ENCODE measurements around the gene TAF6. TPM values are rescaled to one million over a fixed set of nuclear protein-coding genes. Genes with fewer than 3 reads are reported as not detected.

Gene TAF6
- total RNA-seq, 4 donors from 2014 or later, result 21.0 to 37.5 (median 30.3) TPM

DNA sequence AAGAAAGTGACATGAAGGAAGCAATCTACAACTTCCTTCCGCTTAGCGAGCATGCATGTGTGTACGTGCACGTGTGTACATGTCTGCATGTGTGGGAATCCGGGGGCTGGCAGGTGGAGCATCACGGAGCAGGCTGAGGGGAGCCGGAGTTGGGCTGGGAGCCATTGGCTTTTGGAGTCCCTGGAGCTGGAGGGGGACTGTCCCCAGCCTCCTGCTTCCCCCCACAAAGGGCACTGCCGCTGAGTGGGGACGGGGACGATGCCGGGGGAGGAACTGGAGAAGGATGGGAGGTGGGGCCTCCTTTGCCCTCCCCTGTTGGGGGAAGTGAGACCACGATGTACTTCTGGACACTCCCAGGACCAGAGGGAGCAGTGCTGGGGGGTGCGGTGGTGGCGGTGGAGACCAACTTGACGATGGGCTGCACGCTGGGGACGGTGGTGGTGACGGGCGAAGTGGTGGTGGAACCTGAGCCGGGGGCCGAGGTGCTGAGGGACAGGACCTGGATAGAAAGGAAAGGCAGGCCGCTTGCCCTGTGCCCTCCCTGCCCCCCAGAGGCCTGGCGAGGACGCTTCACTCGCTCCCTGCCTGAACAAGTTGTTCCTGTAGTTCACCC lies 11.9 kb downstream of the TAF6 start:
- TF ChIP-seq, protein P1, sequence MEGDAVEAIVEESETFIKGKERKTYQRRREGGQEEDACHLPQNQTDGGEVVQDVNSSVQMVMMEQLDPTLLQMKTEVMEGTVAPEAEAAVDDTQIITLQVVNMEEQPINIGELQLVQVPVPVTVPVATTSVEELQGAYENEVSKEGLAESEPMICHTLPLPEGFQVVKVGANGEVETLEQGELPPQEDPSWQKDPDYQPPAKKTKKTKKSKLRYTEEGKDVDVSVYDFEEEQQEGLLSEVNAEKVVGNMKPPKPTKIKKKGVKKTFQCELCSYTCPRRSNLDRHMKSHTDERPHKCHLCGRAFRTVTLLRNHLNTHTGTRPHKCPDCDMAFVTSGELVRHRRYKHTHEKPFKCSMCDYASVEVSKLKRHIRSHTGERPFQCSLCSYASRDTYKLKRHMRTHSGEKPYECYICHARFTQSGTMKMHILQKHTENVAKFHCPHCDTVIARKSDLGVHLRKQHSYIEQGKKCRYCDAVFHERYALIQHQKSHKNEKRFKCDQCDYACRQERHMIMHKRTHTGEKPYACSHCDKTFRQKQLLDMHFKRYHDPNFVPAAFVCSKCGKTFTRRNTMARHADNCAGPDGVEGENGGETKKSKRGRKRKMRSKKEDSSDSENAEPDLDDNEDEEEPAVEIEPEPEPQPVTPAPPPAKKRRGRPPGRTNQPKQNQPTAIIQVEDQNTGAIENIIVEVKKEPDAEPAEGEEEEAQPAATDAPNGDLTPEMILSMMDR (IDR thresholded peaks at IDR 0.05), result no peak
- DNase-seq (ENCODE audit: low spot score) (no peak), ATAC-seq (ENCODE audit: low FRiP score) (no peak)

DNA sequence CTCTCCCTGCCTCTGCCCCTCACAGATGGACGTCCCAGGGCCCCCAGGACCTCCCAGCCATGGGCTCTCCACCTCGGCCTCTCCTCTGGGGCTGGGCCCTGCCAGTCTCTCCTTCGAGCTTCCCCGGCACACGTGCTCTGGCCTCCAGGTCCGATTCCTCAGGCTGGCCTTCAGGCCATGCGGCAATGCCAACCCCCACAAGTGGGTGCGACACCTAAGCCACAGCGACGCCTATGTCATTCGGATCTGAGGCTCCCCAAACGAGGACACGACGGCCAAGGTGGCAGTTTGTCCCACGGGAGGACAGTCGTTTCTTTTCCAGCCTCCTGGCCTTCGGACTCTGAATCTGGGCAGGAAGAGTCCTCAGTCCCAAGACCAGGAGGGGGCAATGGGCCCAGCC lies 12.5 kb downstream of the TAF6 start:
- TF ChIP-seq, protein P1 (IDR thresholded peaks at IDR 0.05), result no peak
- no peak for ATAC-seq (ENCODE audit: low FRiP score)

DNA sequence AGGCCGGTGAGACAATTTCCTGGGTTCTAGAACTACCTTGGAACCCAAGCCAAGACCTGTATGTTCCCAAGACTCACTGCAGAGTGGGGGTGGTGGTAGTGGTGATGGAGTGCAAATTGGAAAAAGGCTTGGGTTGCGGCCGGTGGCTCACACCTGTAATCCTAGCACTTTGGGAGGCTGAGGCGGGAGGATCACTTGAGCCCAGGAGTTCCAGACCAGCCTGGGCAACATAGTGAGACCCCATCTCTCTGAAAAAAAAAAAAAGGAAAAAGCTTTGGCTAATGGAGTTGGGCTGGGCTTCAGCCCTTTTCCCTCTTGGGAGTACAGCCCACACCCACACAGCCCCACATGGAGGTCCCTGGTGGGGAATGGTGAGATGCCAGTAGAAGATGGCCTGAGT lies 13.6 kb downstream of the TAF6 start:
- ATAC-seq (ENCODE audit: low FRiP score) (no peak), DNase-seq (ENCODE audit: low spot score) (no peak)
- TF ChIP-seq, protein P1 (IDR thresholded peaks at IDR 0.05), result no peak

More for the DNA sequence above, 12.5 kb downstream of the TAF6 start:
- DNase-seq (ENCODE audit: low spot score), result no peak

DNA sequence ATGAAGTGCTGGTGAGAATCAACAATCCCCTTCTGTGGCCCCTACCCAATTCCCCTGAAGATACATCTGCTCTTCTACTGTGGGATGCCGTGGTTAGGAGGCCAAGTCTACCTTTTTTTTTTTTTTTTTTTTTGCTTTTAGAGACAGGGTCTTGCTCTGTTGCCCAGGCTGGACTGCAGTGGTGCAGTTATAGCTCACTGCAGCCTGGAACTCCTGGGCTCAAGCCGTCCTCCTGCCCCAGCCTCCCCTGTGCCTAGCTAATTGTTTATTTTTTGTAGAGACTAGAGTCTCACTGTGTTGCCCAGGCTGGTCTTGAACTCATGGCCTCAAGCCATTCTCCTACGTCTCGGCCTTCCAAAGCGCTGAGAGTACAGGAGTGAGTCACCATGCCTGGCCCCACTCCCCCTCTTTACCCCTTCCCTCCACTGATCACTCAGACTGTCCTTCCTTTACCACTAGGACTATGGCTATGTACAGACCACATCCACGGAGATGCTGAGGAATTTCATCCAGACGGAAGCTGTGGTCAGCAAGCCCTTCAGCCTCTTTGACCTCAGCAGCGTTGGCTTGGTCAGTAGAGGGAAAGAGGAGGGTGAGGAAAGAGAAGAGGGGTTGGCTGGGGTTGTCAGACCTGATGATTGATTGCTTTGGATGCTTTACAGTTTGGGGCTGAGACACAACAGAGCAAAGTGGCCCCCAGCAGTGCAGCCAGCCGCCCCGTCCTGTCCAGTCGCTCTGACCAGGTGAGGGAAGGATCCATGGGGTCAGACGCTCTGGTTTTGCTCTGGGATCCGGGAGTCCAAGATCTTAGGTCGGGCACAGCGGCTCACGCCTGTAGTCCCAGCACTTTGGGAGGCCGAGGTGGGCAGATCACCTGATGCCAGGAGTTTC lies 16.0 kb downstream of the TAF6 start:
- ATAC-seq (ENCODE audit: low FRiP score) (no peak), DNase-seq (ENCODE audit: low spot score) (no peak)
- TF ChIP-seq, protein P1 (IDR thresholded peaks at IDR 0.05), result no peak

DNA sequence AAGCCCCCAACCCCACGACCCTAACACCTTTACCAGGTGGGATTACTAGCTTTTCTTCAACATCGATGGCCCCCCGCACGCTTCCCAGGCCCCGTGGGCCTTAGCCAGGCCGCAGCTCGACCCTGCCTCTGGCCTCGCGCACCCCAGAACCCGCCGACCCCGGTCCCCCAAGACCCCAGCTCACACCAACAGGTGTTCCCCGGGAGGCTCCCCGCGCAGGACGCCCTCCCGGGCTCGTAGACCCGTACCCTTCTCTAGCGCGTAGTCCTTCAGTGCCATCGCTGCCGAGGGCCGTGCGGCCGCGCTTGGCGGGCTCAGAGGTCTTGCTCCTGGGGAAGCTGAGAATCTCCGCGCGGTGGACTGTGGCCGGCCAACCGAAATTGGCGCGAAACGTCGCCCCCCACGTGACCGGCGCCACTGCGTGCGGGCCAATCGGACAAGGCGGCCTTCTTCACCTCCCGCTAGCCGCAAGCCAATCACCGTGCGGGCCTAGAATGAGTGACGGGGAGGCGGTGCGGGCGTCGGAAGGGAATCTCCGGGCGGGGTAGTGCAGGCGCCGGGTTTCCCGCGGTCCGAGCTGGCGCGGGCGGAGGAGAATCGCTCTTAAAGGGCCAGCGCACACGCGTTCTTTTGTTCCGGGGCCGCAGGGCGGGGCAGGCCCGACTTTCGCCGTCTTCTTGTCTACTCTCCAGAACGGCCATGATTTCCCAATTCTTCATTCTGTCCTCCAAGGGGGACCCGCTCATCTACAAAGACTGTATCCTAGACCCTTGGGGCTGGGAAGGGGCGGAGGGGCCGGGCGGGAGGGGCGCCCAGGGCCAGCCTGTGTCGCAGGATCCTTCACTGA lies 17.9 kb downstream of the TAF6 start, which contains the start of the genes AP4M1 and MCM7:
Gene AP4M1, plus strand, starts transcription at position 628 of the 847 bp plus-strand sequence. Its CDS starts 72 bp downstream, at position 700.
Gene MCM7, minus strand, starts transcription at position 382 of the 847 bp plus-strand sequence. Its CDS starts 103 bp downstream, at position 279.
- TF ChIP-seq, protein P1 (IDR thresholded peaks at IDR 0.05), result no peak
- ATAC-seq (ENCODE audit: low FRiP score) (peak; percentile 94), DNase-seq (ENCODE audit: low spot score) (peak; percentile 93)

DNA sequence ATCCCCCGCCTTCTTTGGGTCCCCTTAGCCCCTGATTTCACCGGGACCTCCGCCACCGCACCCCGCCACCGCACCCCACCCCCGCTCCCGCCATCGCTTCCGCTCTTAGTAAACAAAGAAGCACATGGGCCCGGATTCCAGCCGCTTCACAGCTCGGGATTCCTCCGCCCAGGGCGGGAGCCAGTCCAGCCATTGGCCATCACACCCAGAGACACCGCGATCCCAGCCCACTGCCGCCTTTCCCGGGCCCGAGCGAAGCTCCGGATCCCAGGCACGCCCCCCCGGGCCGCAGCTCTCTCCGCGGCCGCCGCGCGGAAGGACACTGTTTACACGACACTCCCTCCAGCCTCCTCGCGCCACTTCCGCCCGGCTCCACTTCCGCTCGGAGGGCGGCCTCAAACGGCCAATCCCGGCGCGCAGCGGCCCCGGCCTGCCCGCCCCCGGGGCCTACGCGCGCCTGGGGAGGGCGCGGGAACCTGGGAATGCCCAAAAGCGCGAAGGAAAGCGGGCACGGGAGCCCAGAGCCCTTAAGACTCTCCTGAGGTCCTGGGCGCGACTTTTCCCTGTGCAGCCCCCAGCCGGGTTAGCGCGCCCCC lies 18.6 kb downstream of the TAF6 start:
- peak; percentile 82 for DNase-seq (ENCODE audit: low spot score)
- TF ChIP-seq, protein P1 (IDR thresholded peaks at IDR 0.05), result no peak
- peak; percentile 87 for ATAC-seq (ENCODE audit: low FRiP score)
